AG04450 (cell line): ENCODE data around the gene DAGLA. TPM values are rescaled to one million over a fixed set of nuclear protein-coding genes. Genes with fewer than 3 reads are reported as not detected.

Experiments
- CTCF ChIA-PET: fragments of 300-600, 350-600 bp; formaldehyde crosslinking; extraction: SDS; loops from one replicate; lab custom pipeline; 2022; ENCODE audit warnings: antibody characterized with exemption, inconsistent platforms; lab: Charles Lee
- POLR2A ChIA-PET: fragments of 350-600 bp; formaldehyde crosslinking; extraction: SDS; loops from one replicate; lab custom pipeline; 2021; ENCODE audit warnings: antibody characterized with exemption, inconsistent platforms; lab: Yijun Ruan, JAX
- DNase-seq: peaks from one replicate; pipeline ENCODE4 v3.0.0-alpha.2; 2011; ENCODE audit warnings: low read depth, low spot score
- H3K27ac ChIP-seq: one replicate; pipeline ENCODE4 v1.5.1; 2012; ENCODE audit warnings: low read depth, low read length, control low read depth
- H3K27me3 ChIP-seq: one replicate; pipeline ENCODE4 v1.6.0; 2012; ENCODE audit warnings: low read length; ENCODE audit not compliant: control insufficient read depth, insufficient read depth
- H3K4me3 ChIP-seq: 2 replicates; pipeline ENCODE4 v1.5.1; 2011; ENCODE audit warnings: mild to moderate bottlenecking, low read depth, low read length, control low read depth
- H3K9me3 ChIP-seq: 2 replicates; pipeline ENCODE4 v1.5.1; 2012; ENCODE audit warnings: low read length; ENCODE audit not compliant: control insufficient read depth, insufficient read depth
- CTCF ChIP-seq: IDR thresholded peaks from 2 replicates; pipeline ENCODE4 v1.5.1; 2011; ENCODE audit warnings: low read depth, low read length, control low read depth, inconsistent platforms
- polyA plus RNA-seq: library from polyadenylated mRNA; depleted of rRNA; stranded (reverse); fragments of >200 nt; gene quantifications from 2 replicates; pipeline ENCODE4 v1.2.3, GENCODE V29; 2011

Gene DAGLA
- polyA plus RNA-seq, 1 experiment, result 1.1 TPM

- Histone ChIP-seq H3K27me3 (no peaks in the 10 kb centered on the region), H3K9me3 (no peaks in the 10 kb centered on the region), H3K27ac (no peak overlapping the region), H3K4me3 (no peak overlapping the region)
- ChIA-PET CTCF (interaction anchor here (0.6 to 1.4 kb wide), 3 partner anchors 15 to 166 kb away, joined by 3 to 4 read pairs (median 4); no protein-coding TSS in a partner anchor), POLR2A (no interaction called here)
- TF ChIP-seq CTCF, result no peak
- DNase-seq, result no peak
These were observed 102.1 kb downstream of the DAGLA start for GRCh38 chr11:61782299-61782698.

- CTCF ChIA-PET, result interaction anchor here (0.6 to 1.4 kb wide), 3 partner anchors 14 to 165 kb away, joined by 3 to 4 read pairs (median 4); no protein-coding TSS in a partner anchor
- Histone ChIP-seq H3K4me3 (no peak overlapping the region), H3K27me3 (no peaks in the 10 kb centered on the region), H3K27ac (no peak overlapping the region), H3K9me3 (no peaks in the 10 kb centered on the region)
- POLR2A ChIA-PET, result no interaction called here
- TF ChIP-seq CTCF, result no peak
- DNase-seq, result no peak
These were observed 102.7 kb downstream of the DAGLA start for GRCh38 chr11:61782841-61783240.

GRCh38 chr11:61783717-61784505, 103.7 kb downstream of the DAGLA start:
- Histone ChIP-seq H3K4me3 (no peak overlapping the region), H3K27ac (peak overlapping the region; percentile 11), H3K9me3 (no peaks in the 10 kb centered on the region), H3K27me3 (no peaks in the 10 kb centered on the region)
- DNase-seq, result no peak
- TF ChIP-seq CTCF, result no peak
- CTCF ChIA-PET, result interaction anchor here (0.6 kb wide), 1 partner anchor 146 kb away, joined by 3 read pairs; no protein-coding TSS in a partner anchor
- POLR2A ChIA-PET, result interaction anchor here (1.0 kb wide), 1 partner anchor 10 kb away, joined by 8 read pairs; no protein-coding TSS in a partner anchor

- H3K4me3 ChIP-seq, result no peak overlapping the region
- H3K9me3 ChIP-seq, result no peaks in the 10 kb centered on the region
- ChIA-PET POLR2A (interaction anchor here (1.0 kb wide), 1 partner anchor 10 kb away, joined by 8 read pairs; no protein-coding TSS in a partner anchor), CTCF (interaction anchor here (0.6 kb wide), 1 partner anchor 147 kb away, joined by 3 read pairs; no protein-coding TSS in a partner anchor)
- no peak overlapping the region for H3K27ac ChIP-seq
- no peak for TF ChIP-seq CTCF
- no peaks in the 10 kb centered on the region for H3K27me3 ChIP-seq
- DNase-seq, result no peak
These were observed 104.3 kb downstream of the DAGLA start for GRCh38 chr11:61784506-61784805.

GRCh38 chr11:61785837-61786402, 105.7 kb downstream of the DAGLA start:
- Histone ChIP-seq H3K27ac (no peak overlapping the region), H3K4me3 (no peak overlapping the region), H3K27me3 (no peaks in the 10 kb centered on the region), H3K9me3 (no peaks in the 10 kb centered on the region)
- no peak for TF ChIP-seq CTCF
- ChIA-PET POLR2A (no interaction called here), CTCF (interaction anchor here (3.5 kb wide), 1 partner anchor 11 kb away, joined by 24 read pairs; no protein-coding TSS in a partner anchor)
- DNase-seq, result no peak
